Fibroblast of lung (primary cell): Measurements from ENCODE around the gene ARMC10.

Experiments used
- CTCF ChIP-seq, 2 donors: IDR thresholded peaks in 1 of 2; conservative IDR thresholded peaks in 1 of 2; 1 replicate in 1 of 2; 2 replicates in 1 of 2; pipeline ENCODE4 v1.5.1; 2011 to 2012; ENCODE audit warnings: low read length in 2 of 2, control low read depth in 1 of 2, inconsistent platforms in 1 of 2, low read depth in 1 of 2, mild to moderate bottlenecking in 1 of 2
- EZH2 ChIP-seq: IDR thresholded peaks from 2 replicates; pipeline ENCODE4 v1.5.1; 2012; ENCODE audit warnings: low read length, control low read depth, mild to moderate bottlenecking; ENCODE audit errors: missing control alignments

- no peak for TF ChIP-seq CTCF (conservative IDR thresholded peaks at IDR 0.05 in 1 of 2, IDR thresholded peaks at IDR 0.05 in 1 of 2; ENCODE audit: low read depth in 1 of 2, low read length in 2 of 2)
- TF ChIP-seq EZH2 = no peak
These were observed 49.6 kb downstream of the ARMC10 start for GRCh38 chr7:103124429-103124979.
